ENCODE results near the gene TIMM29. TPM values are rescaled to one million over a fixed set of nuclear protein-coding genes. Genes with fewer than 3 reads are reported as not detected.

Gene TIMM29
- total and polyA plus RNA-seq, 9 of the 15 experiments (the other 6 are each of a cell fraction or from before 2014, with no cell fraction given) = 2.4 to 29.4 (median 16.3) TPM

DNA sequence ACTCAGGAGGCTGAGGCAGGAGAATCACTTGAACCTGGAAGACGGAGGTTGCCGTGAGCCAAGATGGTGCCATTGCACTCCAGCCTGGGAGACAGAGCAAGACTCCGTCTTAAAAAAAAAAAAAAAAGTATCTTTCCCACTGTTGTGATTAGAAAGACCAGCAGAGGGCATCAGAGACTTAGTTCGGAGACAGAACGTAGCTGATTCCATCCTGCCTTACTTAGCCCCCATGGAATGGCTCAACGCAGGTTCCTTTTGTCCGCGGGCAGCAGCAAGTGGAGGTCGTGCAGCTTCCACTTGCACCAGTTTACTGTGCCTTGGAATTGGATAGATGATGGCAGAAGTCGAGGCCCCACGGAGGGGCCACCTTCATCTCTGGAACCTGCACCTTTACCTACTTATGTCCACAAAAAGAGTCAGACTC, 8.1 kb downstream of the TIMM29 start (continued):
- TF ChIP-seq OTX1 (CRISPR knock-in tag; IDR thresholded peaks at IDR 0.05) (0 out of 2 replicates have a peak, but pooled peaks have one; percentile 70), CBX3 (IDR thresholded peaks at IDR 0.05; ENCODE audit: borderline replicate concordance in 1 of 2, low read length in 2 of 2) (peak in 1 of 2 experiments; percentile 59; a peak in 1 of 3 replicates), CC2D1A (IDR thresholded peaks at IDR 0.05) (peak; percentile 59; the same call in 1 of the 2 replicates), SMARCA5 (IDR thresholded peaks at IDR 0.05) (no peak), RNF2 (IDR thresholded peaks at IDR 0.05) (no peak), SUPT5H (IDR thresholded peaks at IDR 0.05) (no peak), TEAD4 (IDR thresholded peaks at IDR 0.05; ENCODE audit: low read length) (0 out of 2 replicates have a peak, but pooled peaks have one; percentile 4), TEAD4 (CRISPR knock-in tag; IDR thresholded peaks at IDR 0.05; ENCODE audit: borderline replicate concordance) (no peak), ZNF764 (CRISPR knock-in tag; IDR thresholded peaks at IDR 0.05; ENCODE audit: low read depth) (no peak), SMC3 (conservative IDR thresholded peaks at IDR 0.05; ENCODE audit: insufficient read depth, low read depth, low read length) (peak; percentile 43; the same call in 1 of the 2 replicates)
- TF ChIP-seq, protein P1, sequence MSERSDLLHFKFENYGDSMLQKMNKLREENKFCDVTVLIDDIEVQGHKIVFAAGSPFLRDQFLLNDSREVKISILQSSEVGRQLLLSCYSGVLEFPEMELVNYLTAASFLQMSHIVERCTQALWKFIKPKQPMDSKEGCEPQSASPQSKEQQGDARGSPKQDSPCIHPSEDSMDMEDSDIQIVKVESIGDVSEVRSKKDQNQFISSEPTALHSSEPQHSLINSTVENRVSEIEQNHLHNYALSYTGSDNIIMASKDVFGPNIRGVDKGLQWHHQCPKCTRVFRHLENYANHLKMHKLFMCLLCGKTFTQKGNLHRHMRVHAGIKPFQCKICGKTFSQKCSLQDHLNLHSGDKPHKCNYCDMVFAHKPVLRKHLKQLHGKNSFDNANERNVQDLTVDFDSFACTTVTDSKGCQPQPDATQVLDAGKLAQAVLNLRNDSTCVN (CRISPR knock-in tag; IDR thresholded peaks at IDR 0.05) = 0 out of 2 replicates have a peak, but pooled peaks have one; percentile 41
- TF ChIP-seq, protein P2, sequence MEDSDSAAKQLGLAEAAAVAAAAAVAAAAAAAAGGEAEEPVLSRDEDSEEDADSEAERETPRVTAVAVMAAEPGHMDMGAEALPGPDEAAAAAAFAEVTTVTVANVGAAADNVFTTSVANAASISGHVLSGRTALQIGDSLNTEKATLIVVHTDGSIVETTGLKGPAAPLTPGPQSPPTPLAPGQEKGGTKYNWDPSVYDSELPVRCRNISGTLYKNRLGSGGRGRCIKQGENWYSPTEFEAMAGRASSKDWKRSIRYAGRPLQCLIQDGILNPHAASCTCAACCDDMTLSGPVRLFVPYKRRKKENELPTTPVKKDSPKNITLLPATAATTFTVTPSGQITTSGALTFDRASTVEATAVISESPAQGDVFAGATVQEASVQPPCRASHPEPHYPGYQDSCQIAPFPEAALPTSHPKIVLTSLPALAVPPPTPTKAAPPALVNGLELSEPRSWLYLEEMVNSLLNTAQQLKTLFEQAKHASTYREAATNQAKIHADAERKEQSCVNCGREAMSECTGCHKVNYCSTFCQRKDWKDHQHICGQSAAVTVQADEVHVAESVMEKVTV (CRISPR knock-in tag; IDR thresholded peaks at IDR 0.05) = peak; percentile 37; the same call in 1 of the 2 replicates
- TF ChIP-seq, protein P3, sequence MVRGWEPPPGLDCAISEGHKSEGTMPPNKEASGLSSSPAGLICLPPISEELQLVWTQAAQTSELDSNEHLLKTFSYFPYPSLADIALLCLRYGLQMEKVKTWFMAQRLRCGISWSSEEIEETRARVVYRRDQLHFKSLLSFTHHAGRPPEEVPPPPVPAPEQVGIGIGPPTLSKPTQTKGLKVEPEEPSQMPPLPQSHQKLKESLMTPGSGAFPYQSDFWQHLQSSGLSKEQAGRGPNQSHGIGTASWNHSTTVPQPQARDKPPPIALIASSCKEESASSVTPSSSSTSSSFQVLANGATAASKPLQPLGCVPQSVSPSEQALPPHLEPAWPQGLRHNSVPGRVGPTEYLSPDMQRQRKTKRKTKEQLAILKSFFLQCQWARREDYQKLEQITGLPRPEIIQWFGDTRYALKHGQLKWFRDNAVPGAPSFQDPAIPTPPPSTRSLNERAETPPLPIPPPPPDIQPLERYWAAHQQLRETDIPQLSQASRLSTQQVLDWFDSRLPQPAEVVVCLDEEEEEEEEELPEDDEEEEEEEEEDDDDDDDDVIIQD (CRISPR knock-in tag; IDR thresholded peaks at IDR 0.05) = no peak
- TF ChIP-seq, protein P4, sequence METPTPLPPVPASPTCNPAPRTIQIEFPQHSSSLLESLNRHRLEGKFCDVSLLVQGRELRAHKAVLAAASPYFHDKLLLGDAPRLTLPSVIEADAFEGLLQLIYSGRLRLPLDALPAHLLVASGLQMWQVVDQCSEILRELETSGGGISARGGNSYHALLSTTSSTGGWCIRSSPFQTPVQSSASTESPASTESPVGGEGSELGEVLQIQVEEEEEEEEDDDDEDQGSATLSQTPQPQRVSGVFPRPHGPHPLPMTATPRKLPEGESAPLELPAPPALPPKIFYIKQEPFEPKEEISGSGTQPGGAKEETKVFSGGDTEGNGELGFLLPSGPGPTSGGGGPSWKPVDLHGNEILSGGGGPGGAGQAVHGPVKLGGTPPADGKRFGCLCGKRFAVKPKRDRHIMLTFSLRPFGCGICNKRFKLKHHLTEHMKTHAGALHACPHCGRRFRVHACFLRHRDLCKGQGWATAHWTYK (CRISPR knock-in tag; IDR thresholded peaks at IDR 0.05) = no peak
- TF ChIP-seq, protein P5, sequence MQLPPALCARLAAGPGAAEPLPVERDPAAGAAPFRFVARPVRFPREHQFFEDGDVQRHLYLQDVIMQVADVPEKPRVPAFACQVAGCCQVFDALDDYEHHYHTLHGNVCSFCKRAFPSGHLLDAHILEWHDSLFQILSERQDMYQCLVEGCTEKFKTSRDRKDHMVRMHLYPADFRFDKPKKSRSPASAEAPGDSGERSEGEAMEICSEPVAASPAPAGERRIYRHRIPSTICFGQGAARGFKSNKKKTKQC (CRISPR knock-in tag; IDR thresholded peaks at IDR 0.05) = no peak
- TF ChIP-seq, protein P6, sequence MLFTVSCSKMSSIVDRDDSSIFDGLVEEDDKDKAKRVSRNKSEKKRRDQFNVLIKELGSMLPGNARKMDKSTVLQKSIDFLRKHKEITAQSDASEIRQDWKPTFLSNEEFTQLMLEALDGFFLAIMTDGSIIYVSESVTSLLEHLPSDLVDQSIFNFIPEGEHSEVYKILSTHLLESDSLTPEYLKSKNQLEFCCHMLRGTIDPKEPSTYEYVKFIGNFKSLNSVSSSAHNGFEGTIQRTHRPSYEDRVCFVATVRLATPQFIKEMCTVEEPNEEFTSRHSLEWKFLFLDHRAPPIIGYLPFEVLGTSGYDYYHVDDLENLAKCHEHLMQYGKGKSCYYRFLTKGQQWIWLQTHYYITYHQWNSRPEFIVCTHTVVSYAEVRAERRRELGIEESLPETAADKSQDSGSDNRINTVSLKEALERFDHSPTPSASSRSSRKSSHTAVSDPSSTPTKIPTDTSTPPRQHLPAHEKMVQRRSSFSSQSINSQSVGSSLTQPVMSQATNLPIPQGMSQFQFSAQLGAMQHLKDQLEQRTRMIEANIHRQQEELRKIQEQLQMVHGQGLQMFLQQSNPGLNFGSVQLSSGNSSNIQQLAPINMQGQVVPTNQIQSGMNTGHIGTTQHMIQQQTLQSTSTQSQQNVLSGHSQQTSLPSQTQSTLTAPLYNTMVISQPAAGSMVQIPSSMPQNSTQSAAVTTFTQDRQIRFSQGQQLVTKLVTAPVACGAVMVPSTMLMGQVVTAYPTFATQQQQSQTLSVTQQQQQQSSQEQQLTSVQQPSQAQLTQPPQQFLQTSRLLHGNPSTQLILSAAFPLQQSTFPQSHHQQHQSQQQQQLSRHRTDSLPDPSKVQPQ (CRISPR knock-in tag; IDR thresholded peaks at IDR 0.05; ENCODE audit: borderline replicate concordance) = no peak

Data from K562 (cell line).